HL-60 (cell line): ENCODE data around the gene ABCB6.

Experiments
- GABPA ChIP-seq: IDR thresholded peaks from 2 replicates; pipeline ENCODE4 v1.6.1; 2012; ENCODE audit warnings: low read depth
- POLR2AphosphoS5 ChIP-seq: IDR thresholded peaks from 2 replicates; pipeline ENCODE4 v1.6.1; 2012; ENCODE audit warnings: low read depth
- REST ChIP-seq: IDR thresholded peaks from 2 replicates; pipeline ENCODE4 v1.6.1; 2012; ENCODE audit warnings: low read depth; ENCODE audit not compliant: insufficient replicate concordance
- SPI1 ChIP-seq: IDR thresholded peaks from 2 replicates; pipeline ENCODE4 v1.6.1; 2012; ENCODE audit warnings: low read depth, mild to moderate bottlenecking, borderline replicate concordance
- TF ChIP-seq, protein P1 (sequence below): IDR thresholded peaks from one replicate; pipeline ENCODE4 v1.5.1; 2011; ENCODE audit warnings: low read length, control low read depth, inconsistent platforms; ENCODE audit not compliant: insufficient read depth

- TF ChIP-seq, protein P1, sequence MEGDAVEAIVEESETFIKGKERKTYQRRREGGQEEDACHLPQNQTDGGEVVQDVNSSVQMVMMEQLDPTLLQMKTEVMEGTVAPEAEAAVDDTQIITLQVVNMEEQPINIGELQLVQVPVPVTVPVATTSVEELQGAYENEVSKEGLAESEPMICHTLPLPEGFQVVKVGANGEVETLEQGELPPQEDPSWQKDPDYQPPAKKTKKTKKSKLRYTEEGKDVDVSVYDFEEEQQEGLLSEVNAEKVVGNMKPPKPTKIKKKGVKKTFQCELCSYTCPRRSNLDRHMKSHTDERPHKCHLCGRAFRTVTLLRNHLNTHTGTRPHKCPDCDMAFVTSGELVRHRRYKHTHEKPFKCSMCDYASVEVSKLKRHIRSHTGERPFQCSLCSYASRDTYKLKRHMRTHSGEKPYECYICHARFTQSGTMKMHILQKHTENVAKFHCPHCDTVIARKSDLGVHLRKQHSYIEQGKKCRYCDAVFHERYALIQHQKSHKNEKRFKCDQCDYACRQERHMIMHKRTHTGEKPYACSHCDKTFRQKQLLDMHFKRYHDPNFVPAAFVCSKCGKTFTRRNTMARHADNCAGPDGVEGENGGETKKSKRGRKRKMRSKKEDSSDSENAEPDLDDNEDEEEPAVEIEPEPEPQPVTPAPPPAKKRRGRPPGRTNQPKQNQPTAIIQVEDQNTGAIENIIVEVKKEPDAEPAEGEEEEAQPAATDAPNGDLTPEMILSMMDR = peak; percentile 70
- TF ChIP-seq POLR2AphosphoS5 (0 out of 2 replicates have a peak, but pooled peaks have one; percentile 31), GABPA (no peak), REST (no peak), SPI1 (no peak)
These were observed 47.5 kb downstream of the ABCB6 start for GRCh38 chr2:219171231-219171651.
